NB4 (cell line): ENCODE data around the gene GARRE1.
A peak's percentile ranks its signal among the peaks of the same experiment; 100 is the strongest.

ENCODE experiments used
- DNase-seq: peaks from one replicate; pipeline ENCODE4 v3.0.0; 2010; ENCODE audit warnings: low read depth
- H3K4me3 ChIP-seq: one replicate; pipeline ENCODE4 v1.5.1; 2011; ENCODE audit warnings: mild to moderate bottlenecking, low read depth, low read length, moderate library complexity
- MYC ChIP-seq: IDR thresholded peaks from 2 replicates; pipeline ENCODE4 v1.6.1; 2011; ENCODE audit warnings: low read depth, low read length
- POLR2A ChIP-seq: IDR thresholded peaks from 2 replicates; pipeline ENCODE4 v1.6.1; 2011; ENCODE audit warnings: mild to moderate bottlenecking; ENCODE audit not compliant: insufficient read length; ENCODE audit errors: extremely low read depth
- TF ChIP-seq, protein P1 (sequence below): IDR thresholded peaks from one replicate; pipeline ENCODE4 v1.5.1; 2012; ENCODE audit warnings: low read depth, low read length
- TF ChIP-seq, protein P2 (sequence below): IDR thresholded peaks from 2 replicates; pipeline ENCODE4 v1.6.1; 2011; ENCODE audit warnings: low read depth, low read length

GARRE1 gene

DNA sequence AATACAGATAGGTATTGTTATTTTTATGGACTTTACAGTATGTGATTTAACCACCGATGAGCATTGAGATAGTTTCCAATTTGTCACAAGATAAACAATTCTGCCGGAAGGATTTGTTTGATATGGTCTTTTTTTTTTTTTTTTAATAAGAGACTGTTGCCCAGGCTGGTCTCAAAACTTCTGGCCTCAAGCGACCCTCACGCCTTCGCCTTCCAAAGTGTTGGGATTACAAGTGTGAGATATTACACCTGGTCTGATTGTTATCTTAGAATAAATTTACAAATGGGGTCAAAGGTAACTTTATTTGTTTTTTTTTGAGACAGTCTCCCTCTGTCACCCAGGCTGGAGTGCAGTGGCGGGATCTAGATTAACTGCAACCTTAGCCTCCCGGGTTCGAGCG is 1.2 kb downstream of the GARRE1 start:
- H3K4me3 ChIP-seq: peak overlapping the region; percentile 61
- no peak for DNase-seq
- TF ChIP-seq POLR2A (no peak), MYC (no peak)
- TF ChIP-seq, protein P1, sequence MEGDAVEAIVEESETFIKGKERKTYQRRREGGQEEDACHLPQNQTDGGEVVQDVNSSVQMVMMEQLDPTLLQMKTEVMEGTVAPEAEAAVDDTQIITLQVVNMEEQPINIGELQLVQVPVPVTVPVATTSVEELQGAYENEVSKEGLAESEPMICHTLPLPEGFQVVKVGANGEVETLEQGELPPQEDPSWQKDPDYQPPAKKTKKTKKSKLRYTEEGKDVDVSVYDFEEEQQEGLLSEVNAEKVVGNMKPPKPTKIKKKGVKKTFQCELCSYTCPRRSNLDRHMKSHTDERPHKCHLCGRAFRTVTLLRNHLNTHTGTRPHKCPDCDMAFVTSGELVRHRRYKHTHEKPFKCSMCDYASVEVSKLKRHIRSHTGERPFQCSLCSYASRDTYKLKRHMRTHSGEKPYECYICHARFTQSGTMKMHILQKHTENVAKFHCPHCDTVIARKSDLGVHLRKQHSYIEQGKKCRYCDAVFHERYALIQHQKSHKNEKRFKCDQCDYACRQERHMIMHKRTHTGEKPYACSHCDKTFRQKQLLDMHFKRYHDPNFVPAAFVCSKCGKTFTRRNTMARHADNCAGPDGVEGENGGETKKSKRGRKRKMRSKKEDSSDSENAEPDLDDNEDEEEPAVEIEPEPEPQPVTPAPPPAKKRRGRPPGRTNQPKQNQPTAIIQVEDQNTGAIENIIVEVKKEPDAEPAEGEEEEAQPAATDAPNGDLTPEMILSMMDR: no peak
- TF ChIP-seq, protein P2, sequence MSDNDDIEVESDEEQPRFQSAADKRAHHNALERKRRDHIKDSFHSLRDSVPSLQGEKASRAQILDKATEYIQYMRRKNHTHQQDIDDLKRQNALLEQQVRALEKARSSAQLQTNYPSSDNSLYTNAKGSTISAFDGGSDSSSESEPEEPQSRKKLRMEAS: no peak

DNA sequence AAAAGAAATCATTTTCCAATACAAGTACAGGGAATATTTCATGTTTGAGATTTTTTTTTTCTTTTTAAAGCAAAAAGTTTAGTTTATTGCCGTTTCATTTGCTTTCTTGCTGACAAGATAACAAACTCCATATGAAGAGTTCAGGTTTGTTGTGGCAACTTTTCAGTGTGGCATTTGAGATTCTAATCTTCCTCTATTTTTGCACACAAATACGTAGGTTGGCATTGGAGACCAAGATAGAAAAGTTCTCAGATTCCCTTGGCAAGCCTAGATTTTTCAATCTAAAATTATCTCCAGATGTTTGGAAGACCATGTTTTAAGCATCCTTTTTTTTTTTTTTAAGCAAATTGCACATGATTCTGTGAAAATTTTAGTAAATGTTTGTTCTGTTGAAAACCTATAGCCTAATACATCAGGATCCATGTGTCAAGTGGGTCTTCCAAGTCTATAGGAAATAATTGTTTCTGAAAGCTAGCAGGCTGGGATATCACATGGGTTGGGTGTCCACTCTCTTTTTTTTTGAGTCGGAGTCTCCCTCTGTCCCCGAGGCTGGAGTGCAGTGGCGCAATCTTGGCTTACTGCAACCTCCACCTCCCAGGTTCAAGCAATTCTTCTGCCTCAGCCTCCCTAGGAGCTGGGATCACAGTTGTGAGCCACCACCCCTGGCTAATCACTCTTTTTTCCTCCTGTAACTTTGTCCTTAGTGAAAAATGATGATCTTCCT is 2.6 kb downstream of the GARRE1 start:
- no peak overlapping the region for H3K4me3 ChIP-seq
- TF ChIP-seq, protein P2: no peak
- TF ChIP-seq POLR2A (no peak), MYC (no peak)
- TF ChIP-seq, protein P1: no peak
- no peak for DNase-seq

DNA sequence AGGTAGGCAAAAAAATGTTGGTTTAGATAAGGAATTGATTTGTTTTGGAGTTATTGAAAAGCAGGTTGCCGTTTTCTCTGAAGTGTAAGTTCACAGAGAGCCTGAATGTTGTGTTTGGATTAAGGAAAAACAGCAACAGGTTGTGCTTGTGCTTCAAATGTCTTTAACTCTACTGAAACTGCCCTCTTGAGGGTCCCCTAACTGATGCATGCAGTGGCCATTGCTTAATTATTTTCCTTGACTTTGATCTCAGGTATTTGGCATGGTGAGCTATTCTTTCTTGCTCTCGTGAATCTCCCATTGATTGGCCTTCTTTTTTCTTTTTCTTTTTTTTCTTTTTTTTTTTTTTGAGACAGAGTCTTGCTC is 3.2 kb downstream of the GARRE1 start:
- no peak for TF ChIP-seq POLR2A
- TF ChIP-seq, protein P1: no peak
- TF ChIP-seq, protein P2: no peak
- no peak for TF ChIP-seq MYC
- DNase-seq: no peak
- no peak overlapping the region for H3K4me3 ChIP-seq

DNA sequence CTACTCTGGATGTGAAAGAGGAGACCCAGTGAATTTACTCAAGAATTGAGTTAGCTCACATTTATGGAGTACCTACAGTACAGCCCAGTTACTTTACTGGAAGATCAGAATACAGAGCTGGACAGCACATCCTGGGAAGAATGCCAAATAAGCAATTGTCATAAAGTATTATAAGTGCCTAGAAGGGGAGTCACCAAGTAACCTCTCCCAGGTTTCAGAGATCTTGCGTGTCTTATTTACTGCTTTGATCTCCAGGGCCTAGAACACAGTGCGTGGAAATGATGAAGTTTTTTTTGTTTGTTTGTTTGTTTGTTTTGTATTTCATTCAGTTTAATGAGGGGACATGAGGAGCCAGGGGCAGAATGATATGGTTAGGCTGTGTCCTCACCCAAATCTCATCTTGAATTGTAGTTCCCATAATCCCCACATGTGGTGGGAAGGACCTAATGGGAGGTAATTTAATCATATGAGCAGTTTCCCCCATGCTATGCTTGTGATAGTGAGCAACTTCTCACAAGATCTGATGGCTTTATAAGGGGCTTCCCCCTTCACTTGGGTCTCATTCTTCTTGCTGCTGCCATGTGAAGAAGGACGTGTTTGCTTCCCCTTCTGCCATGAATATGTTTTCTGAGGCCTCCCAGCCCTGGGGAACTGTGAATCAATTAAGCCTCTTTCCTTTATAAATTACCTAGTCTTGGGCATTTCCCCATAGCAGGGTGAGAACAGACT is 5.2 kb downstream of the GARRE1 start:
- no peak for TF ChIP-seq POLR2A
- TF ChIP-seq MYC: no peak
- TF ChIP-seq, protein P1: no peak
- TF ChIP-seq, protein P2: no peak
- DNase-seq: no peak
- no peak overlapping the region for H3K4me3 ChIP-seq

DNA sequence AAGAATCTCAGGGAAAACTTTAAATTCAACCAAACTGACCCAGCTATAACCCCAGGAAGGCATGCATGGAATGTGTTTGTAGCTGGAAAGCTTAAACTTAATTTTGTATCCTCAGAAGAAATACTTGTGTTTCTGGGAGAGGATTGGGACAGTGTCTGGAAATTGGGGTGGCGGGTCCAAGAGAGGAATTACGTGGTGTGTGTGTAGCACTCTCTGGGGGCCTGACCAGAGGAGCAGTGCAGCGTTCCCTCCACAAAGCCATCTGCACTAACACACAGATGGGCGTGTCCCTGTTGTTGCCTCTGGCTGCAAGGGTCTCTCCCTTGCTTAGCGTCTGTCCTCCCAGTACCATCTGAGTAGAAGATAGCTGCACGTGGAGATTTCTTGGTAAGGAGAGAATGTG is 6.4 kb downstream of the GARRE1 start:
- H3K4me3 ChIP-seq: no peak overlapping the region
- TF ChIP-seq MYC (no peak), POLR2A (no peak)
- TF ChIP-seq, protein P1: no peak
- TF ChIP-seq, protein P2: no peak
- no peak for DNase-seq
